GM12878 (cell line): ENCODE data around the gene PDZRN3.

Experiments
- BHLHE40 ChIP-seq, 2 experiments: fragments of 450-650 bp in 1 of 2; IDR thresholded peaks; 2 replicates each; pipeline ENCODE4 v1.6.1; 2011 to 2017; ENCODE audit warnings: low read depth in 2 of 2, borderline replicate concordance in 1 of 2, improper control_type of control experiment in 1 of 2, low read length in 1 of 2, mild to moderate bottlenecking in 1 of 2
- BMI1 ChIP-seq: fragments of 450-650 bp; IDR thresholded peaks from 2 replicates; pipeline ENCODE4 v1.6.1; 2016; ENCODE audit warnings: mild to moderate bottlenecking, moderate library complexity, borderline replicate concordance
- EP300 ChIP-seq, 2 experiments: fragments of 150-350 bp in 1 of 2; IDR thresholded peaks; 2 replicates each; pipeline ENCODE4 v1.6.1; 2011 to 2012; ENCODE audit warnings: low read depth in 2 of 2, low read length in 2 of 2, borderline replicate concordance in 1 of 2, improper control_type of control experiment in 1 of 2, inconsistent platforms in 1 of 2; ENCODE audit not compliant: control insufficient read depth in 1 of 2
- EZH2 ChIP-seq: IDR thresholded peaks from 2 replicates; pipeline ENCODE4 v1.6.1; 2012; ENCODE audit warnings: low read depth, mild to moderate bottlenecking, control low read depth, inconsistent platforms, low read length, borderline replicate concordance; ENCODE audit not compliant: control insufficient read depth
- MEF2A ChIP-seq: IDR thresholded peaks from 2 replicates; pipeline ENCODE4 v1.6.1; 2011; ENCODE audit warnings: low read depth, mild to moderate bottlenecking, low read length, moderate library complexity; ENCODE audit not compliant: insufficient read depth
- RCOR1 ChIP-seq: conservative IDR thresholded peaks from 2 replicates; pipeline ENCODE4 v1.6.1; 2012; ENCODE audit warnings: low read depth, low read length, improper control_type of control experiment
- TF ChIP-seq, protein P1 (sequence below), 3 experiments: IDR thresholded peaks in 2 of 3; conservative IDR thresholded peaks in 1 of 3; 2 replicates each; pipeline ENCODE4 v1.5.1; 2011; ENCODE audit warnings: low read depth in 3 of 3, low read length in 3 of 3, mild to moderate bottlenecking in 3 of 3, control low read depth in 2 of 3, moderate library complexity in 2 of 3, inconsistent platforms in 1 of 3, mixed read lengths in 1 of 3; ENCODE audit not compliant: control insufficient read depth in 2 of 3, insufficient read depth in 1 of 3; ENCODE audit errors: extremely low read depth in 1 of 3
- TF ChIP-seq, protein P2 (sequence below): IDR thresholded peaks from 2 replicates; pipeline ENCODE4 v1.6.1; 2011; ENCODE audit warnings: low read depth, mild to moderate bottlenecking, low read length, moderate library complexity, borderline replicate concordance; ENCODE audit errors: extremely low read depth

DNA sequence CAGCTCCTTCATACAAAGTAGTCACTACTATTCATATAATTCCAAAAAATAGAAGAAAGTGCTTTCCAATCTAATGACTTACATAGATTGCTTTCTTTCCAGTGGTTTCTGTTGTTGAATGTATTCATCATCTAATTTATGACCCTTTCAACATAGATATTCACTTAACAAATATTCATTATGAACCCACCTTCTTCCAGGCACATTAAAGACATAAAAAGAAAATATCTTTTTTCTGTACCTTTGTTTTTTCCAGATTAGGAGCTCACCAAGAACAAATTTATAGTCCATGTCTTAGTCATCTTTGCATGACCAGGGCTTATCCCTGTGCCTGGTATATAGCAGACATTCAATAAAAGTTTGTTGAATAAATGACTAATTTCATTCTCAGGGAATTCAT, 32.4 kb upstream of the PDZRN3 start:
- TF ChIP-seq, protein P1, sequence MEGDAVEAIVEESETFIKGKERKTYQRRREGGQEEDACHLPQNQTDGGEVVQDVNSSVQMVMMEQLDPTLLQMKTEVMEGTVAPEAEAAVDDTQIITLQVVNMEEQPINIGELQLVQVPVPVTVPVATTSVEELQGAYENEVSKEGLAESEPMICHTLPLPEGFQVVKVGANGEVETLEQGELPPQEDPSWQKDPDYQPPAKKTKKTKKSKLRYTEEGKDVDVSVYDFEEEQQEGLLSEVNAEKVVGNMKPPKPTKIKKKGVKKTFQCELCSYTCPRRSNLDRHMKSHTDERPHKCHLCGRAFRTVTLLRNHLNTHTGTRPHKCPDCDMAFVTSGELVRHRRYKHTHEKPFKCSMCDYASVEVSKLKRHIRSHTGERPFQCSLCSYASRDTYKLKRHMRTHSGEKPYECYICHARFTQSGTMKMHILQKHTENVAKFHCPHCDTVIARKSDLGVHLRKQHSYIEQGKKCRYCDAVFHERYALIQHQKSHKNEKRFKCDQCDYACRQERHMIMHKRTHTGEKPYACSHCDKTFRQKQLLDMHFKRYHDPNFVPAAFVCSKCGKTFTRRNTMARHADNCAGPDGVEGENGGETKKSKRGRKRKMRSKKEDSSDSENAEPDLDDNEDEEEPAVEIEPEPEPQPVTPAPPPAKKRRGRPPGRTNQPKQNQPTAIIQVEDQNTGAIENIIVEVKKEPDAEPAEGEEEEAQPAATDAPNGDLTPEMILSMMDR (IDR thresholded peaks at IDR 0.05 in 2 of 3, conservative IDR thresholded peaks at IDR 0.05 in 1 of 3; ENCODE audit: control insufficient read depth in 2 of 3, extremely low read depth in 1 of 3, insufficient read depth in 1 of 3, low read depth in 3 of 3, low read length in 3 of 3) = no peak
- no peak for TF ChIP-seq MEF2A
- no peak for TF ChIP-seq BHLHE40 (IDR thresholded peaks at IDR 0.05; ENCODE audit: borderline replicate concordance in 1 of 2, low read depth in 2 of 2, low read length in 1 of 2)
- no peak for TF ChIP-seq RCOR1
- TF ChIP-seq, protein P2, sequence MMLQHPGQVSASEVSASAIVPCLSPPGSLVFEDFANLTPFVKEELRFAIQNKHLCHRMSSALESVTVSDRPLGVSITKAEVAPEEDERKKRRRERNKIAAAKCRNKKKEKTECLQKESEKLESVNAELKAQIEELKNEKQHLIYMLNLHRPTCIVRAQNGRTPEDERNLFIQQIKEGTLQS = no peak
- TF ChIP-seq EP300 (IDR thresholded peaks at IDR 0.05; ENCODE audit: borderline replicate concordance in 1 of 2, control insufficient read depth in 1 of 2, low read depth in 2 of 2, low read length in 2 of 2) = no peak
- no peak for TF ChIP-seq EZH2
- no peak for TF ChIP-seq BMI1
